ENCODE measurements around the gene LHX5.

The LHX5 gene

DNA sequence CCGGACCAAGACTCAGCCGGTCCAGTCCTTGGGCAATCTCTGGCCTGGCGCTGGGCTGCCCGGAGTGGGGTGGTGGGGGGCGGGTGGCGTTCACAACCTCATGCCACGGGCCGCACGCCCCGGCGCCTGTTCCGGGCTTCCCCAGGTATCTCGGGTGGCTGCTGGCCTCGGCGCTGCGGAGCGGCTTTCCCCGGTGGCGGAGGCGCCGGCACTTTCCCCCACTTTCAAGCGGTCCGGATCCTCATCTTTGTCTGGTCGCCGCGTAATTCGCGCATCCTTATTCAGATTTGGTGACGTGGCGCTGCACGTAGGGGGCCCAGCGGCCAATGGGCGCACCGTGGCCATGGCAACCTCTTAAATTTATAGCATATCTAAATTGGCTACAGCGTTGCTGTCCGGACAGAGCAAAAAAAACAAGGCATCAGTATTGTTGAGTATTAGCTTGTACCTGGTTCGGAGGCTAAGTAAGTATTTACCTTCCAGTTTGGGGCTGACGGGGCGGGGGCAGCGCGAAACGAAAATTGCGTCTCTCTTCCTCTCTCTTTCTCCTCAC is at the start of gene LHX5:
Gene LHX5 (minus strand): TSS at position 253 of the 553 bp plus-strand sequence. CDS start 373 bp downstream, outside the sequence.
- H3K27ac ChIP-seq (ENCODE audit: low read depth in 2 of 2, low read length in 2 of 2): no peak within 1 kb of the TSS
- H3K9ac ChIP-seq (ENCODE audit: low read depth in 1 of 2, low read length in 2 of 2): no peak within 1 kb of the TSS
- no peak within 1 kb of the TSS for H3K4me3 ChIP-seq (ENCODE audit: low read length in 2 of 2)
- no peaks in the 10 kb centered on the region for H3K36me3 ChIP-seq (ENCODE audit: control insufficient read depth in 2 of 2, insufficient read depth in 2 of 2, low read length in 2 of 2)
- no peaks in the 10 kb centered on the region for H3K9me3 ChIP-seq (ENCODE audit: control insufficient read depth in 2 of 2, low read length in 2 of 2)
- H3K27me3 ChIP-seq (ENCODE audit: control insufficient read depth in 2 of 2, insufficient read depth in 2 of 2, low read length in 2 of 2): peaks cover 65 to 67% of the 10 kb centered on the region in 2 donors
- H3K4me1 ChIP-seq (ENCODE audit: control insufficient read depth in 2 of 2, insufficient read depth in 2 of 2, low read length in 2 of 2): peaks cover 2 to 6% of the 10 kb centered on the region in 2 donors

DNA sequence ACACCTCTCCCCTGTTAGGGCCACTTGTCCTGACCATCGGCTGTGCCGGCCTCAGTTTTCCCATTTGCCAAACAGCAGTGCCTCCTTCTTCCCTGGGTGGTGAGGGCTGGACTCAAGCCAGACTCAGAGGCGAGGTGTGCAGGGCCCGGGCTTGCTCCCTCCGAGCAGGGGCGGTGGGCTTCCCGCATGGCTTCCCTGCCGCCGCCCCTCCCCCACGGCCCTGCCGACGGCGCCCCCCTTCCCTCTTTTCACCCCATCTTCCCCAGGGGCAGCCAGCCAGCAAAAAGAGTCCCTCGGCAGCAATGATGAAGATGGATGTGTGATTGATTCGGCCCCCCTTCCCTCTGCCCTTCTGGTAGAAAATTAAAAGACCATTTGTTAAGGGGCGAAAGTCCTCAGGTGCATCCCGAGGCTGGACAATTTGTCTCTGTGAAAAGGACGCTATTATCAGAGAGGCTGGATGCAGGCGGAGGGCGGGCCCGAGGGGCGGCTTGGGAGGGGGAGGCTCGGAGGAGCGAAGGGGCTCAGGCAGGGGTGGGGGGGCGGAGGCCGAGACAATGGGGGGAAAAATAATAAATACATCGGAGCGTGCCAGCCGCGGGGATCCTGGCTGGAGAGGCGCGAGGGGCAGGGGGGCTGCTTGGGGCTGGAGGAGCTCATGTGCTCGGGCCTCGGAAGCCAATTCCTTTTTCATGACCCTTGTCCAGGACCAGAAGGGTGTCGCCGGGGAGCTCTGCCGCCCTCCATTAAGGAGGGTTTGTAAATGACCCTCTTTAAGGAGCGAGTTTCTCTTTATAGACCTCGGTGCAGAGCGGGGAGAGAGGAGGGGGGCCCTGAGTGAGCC is 48.0 kb upstream of the LHX5 start:
- H3K27ac ChIP-seq (ENCODE audit: low read depth in 2 of 2, low read length in 2 of 2): no peak overlapping the region
- H3K36me3 ChIP-seq (ENCODE audit: control insufficient read depth in 2 of 2, insufficient read depth in 2 of 2, low read length in 2 of 2): no peaks in the 10 kb centered on the region
- H3K4me3 ChIP-seq (ENCODE audit: low read length in 2 of 2): no peak overlapping the region
- no peaks in the 10 kb centered on the region for H3K4me1 ChIP-seq (ENCODE audit: control insufficient read depth in 2 of 2, insufficient read depth in 2 of 2, low read length in 2 of 2)
- no peak overlapping the region for H3K9ac ChIP-seq (ENCODE audit: low read depth in 1 of 2, low read length in 2 of 2)
- H3K27me3 ChIP-seq (ENCODE audit: control insufficient read depth in 2 of 2, insufficient read depth in 2 of 2, low read length in 2 of 2): peaks cover 12 to 20% of the 10 kb centered on the region in 2 donors
- no peaks in the 10 kb centered on the region for H3K9me3 ChIP-seq (ENCODE audit: control insufficient read depth in 2 of 2, low read length in 2 of 2)

DNA sequence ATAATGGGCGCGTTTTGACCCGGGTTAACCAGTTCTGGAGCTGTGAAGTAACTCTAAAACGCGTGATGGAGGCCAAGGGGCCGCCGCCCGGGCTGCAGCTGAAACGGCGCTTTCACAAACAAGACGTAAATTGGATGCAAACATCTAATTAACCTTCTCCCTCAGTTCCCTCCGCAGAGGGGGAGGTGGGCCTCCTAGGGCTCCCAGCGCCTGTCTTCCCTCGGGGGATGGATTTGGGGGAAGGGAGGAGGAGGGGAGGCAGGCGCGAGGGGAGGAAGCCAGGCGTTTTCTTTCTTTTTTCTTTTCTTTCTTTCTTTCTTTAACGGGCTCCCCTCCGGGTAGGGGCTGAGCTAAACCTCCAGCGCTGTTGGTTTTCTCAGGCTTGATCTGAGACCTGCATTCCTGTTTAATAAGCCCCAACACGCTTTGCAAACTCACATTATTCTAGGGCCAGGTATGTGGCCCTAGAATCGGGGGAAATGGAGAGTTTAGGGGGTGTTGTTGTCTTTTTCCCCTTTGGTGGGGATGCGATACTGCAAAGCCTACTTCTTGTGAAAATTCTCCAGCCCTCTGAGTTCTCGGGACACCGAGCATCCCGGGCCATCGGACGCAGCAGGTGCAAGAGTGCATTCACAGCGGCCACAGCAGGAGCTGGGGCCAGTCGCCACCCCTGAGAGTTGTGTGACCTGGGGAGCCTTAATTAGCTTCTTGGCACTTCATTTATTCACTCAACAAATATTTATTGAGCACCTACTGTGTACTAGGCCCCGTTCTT is 43.6 kb upstream of the LHX5 start:
- H3K27me3 ChIP-seq (ENCODE audit: control insufficient read depth in 2 of 2, insufficient read depth in 2 of 2, low read length in 2 of 2): peaks cover 15 to 16% of the 10 kb centered on the region in 2 donors
- H3K36me3 ChIP-seq (ENCODE audit: control insufficient read depth in 2 of 2, insufficient read depth in 2 of 2, low read length in 2 of 2): no peaks in the 10 kb centered on the region
- no peak overlapping the region for H3K27ac ChIP-seq (ENCODE audit: low read depth in 2 of 2, low read length in 2 of 2)
- H3K4me1 ChIP-seq (ENCODE audit: control insufficient read depth in 2 of 2, insufficient read depth in 2 of 2, low read length in 2 of 2): no peaks in the 10 kb centered on the region
- H3K9ac ChIP-seq (ENCODE audit: low read depth in 1 of 2, low read length in 2 of 2): no peak overlapping the region
- H3K9me3 ChIP-seq (ENCODE audit: control insufficient read depth in 2 of 2, low read length in 2 of 2): no peaks in the 10 kb centered on the region
- H3K4me3 ChIP-seq (ENCODE audit: low read length in 2 of 2): no peak overlapping the region

DNA sequence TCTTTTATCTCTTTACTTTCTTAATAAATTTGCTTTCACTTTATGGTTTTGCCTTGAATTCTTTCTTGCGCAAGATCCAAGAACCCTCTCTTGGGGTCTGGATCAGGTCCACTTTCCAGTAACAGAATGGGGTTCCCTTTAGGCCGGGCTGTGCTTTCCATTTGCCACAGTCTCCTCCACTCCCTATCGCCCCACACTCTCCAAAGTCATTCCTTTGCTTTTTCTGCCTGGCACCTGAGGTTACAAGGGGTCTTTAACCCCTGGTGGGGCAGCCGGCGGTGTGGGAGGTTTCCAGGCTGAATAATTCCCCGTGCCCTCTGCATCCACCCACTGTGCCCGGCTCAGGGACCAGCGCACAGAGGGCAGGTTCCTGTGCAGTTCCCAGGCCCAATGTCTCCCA is 42.9 kb upstream of the LHX5 start:
- no peaks in the 10 kb centered on the region for H3K9me3 ChIP-seq (ENCODE audit: control insufficient read depth in 2 of 2, low read length in 2 of 2)
- H3K4me1 ChIP-seq (ENCODE audit: control insufficient read depth in 2 of 2, insufficient read depth in 2 of 2, low read length in 2 of 2): no peaks in the 10 kb centered on the region
- H3K27ac ChIP-seq (ENCODE audit: low read depth in 2 of 2, low read length in 2 of 2): no peak overlapping the region
- H3K4me3 ChIP-seq (ENCODE audit: low read length in 2 of 2): no peak overlapping the region
- peaks cover 16 to 18% of the 10 kb centered on the region in 2 donors for H3K27me3 ChIP-seq (ENCODE audit: control insufficient read depth in 2 of 2, insufficient read depth in 2 of 2, low read length in 2 of 2)
- H3K9ac ChIP-seq (ENCODE audit: low read depth in 1 of 2, low read length in 2 of 2): no peak overlapping the region
- H3K36me3 ChIP-seq (ENCODE audit: control insufficient read depth in 2 of 2, insufficient read depth in 2 of 2, low read length in 2 of 2): no peaks in the 10 kb centered on the region

DNA sequence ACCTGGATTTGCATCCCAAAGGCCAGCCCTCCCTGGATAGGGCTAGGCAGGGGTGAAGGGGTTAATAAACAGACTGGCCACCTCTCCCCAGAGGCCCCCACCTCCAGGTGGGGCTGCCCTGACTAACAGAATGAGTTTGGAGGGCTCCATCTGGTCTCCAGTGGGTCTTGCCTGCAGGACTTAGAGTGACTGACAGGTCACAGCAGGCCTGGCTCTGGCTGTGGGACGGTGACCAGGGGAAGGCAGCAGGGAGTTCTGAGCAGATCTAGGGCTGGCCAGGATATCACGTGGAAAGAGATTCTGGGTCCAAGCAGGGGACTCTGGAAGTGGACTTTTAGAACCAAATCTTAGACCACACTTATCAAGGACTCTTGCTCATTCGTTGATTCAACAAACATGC is 40.9 kb upstream of the LHX5 start:
- Histone ChIP-seq H3K36me3 (ENCODE audit: control insufficient read depth in 2 of 2, insufficient read depth in 2 of 2, low read length in 2 of 2) (no peaks in the 10 kb centered on the region), H3K9ac (ENCODE audit: low read depth in 1 of 2, low read length in 2 of 2) (no peak overlapping the region), H3K4me3 (ENCODE audit: low read length in 2 of 2) (no peak overlapping the region), H3K9me3 (ENCODE audit: control insufficient read depth in 2 of 2, low read length in 2 of 2) (no peaks in the 10 kb centered on the region), H3K27ac (ENCODE audit: low read depth in 2 of 2, low read length in 2 of 2) (no peak overlapping the region), H3K4me1 (ENCODE audit: control insufficient read depth in 2 of 2, insufficient read depth in 2 of 2, low read length in 2 of 2) (no peaks in the 10 kb centered on the region), H3K27me3 (ENCODE audit: control insufficient read depth in 2 of 2, insufficient read depth in 2 of 2, low read length in 2 of 2) (peaks cover 10 to 14% of the 10 kb centered on the region in 2 donors)

DNA sequence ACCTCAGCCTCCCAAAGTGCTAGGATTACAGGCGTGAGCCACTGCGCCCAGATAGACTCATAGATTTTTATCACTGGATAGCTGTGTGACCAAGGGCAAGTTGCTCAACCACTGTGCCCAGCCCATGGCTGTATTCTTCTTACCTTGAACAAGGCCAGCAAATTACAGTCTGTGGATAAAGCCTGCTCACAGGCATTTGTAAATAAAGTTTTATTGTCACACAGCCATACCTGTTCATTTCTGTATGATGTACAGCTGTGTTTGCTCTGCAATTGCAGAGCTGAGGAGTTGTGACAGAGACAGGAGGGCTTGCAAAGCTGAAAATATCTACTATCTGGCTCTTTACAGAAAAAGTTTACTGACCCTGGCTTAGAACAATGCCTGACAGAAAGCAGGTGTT is 35.2 kb upstream of the LHX5 start:
- H3K9me3 ChIP-seq (ENCODE audit: control insufficient read depth in 2 of 2, low read length in 2 of 2): no peaks in the 10 kb centered on the region
- H3K4me1 ChIP-seq (ENCODE audit: control insufficient read depth in 2 of 2, insufficient read depth in 2 of 2, low read length in 2 of 2): no peaks in the 10 kb centered on the region
- H3K36me3 ChIP-seq (ENCODE audit: control insufficient read depth in 2 of 2, insufficient read depth in 2 of 2, low read length in 2 of 2): no peaks in the 10 kb centered on the region
- no peak overlapping the region for H3K9ac ChIP-seq (ENCODE audit: low read depth in 1 of 2, low read length in 2 of 2)
- peaks cover 4 to 13% of the 10 kb centered on the region in 2 donors for H3K27me3 ChIP-seq (ENCODE audit: control insufficient read depth in 2 of 2, insufficient read depth in 2 of 2, low read length in 2 of 2)
- no peak overlapping the region for H3K27ac ChIP-seq (ENCODE audit: low read depth in 2 of 2, low read length in 2 of 2)
- no peak overlapping the region for H3K4me3 ChIP-seq (ENCODE audit: low read length in 2 of 2)

DNA sequence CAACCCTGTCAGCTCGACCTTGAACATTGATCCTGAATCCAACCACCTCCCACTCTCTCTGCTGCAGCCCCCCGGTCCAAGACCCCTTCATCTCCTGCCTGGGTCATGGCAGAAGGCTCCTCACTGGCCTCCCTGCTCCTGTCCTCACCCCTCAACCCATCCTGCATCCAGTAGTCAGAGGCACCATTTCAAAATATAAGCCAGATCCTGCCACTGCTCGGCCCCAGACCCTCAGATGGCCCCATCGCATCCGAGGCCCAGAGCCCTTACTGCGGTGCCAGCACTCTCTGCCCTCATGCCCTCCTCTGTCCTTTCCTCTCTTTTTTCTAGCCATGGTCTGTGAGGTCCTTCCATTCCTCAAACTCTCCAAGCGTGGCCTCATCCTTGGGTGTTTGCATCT is 34.3 kb upstream of the LHX5 start:
- H3K4me1 ChIP-seq (ENCODE audit: control insufficient read depth in 2 of 2, insufficient read depth in 2 of 2, low read length in 2 of 2): no peaks in the 10 kb centered on the region
- peaks cover 10 to 15% of the 10 kb centered on the region in 2 donors for H3K27me3 ChIP-seq (ENCODE audit: control insufficient read depth in 2 of 2, insufficient read depth in 2 of 2, low read length in 2 of 2)

DNA sequence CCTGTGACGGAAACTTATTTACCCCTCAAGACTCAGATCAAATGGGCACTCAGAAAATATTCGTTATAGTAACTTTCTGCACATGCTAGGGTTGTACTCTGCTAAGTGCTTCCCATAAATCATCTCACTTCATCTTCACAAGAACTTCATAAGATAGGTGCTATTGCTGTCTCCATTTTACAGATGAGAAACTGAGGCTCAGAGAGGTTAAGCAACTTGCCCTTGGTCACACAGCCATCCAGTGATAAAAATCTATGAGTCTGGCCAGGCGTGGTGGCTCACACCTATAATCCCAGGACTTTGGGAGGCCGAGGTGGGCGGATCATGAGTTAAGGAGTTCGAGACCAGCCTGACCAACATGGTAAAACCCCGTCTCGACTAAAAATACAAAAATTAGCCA is 33.2 kb upstream of the LHX5 start:
- Histone ChIP-seq H3K4me3 (ENCODE audit: low read length in 2 of 2) (no peak overlapping the region), H3K9me3 (ENCODE audit: control insufficient read depth in 2 of 2, low read length in 2 of 2) (no peaks in the 10 kb centered on the region), H3K27me3 (ENCODE audit: control insufficient read depth in 2 of 2, insufficient read depth in 2 of 2, low read length in 2 of 2) (peaks cover 13 to 14% of the 10 kb centered on the region in 2 donors), H3K9ac (ENCODE audit: low read depth in 1 of 2, low read length in 2 of 2) (no peak overlapping the region), H3K4me1 (ENCODE audit: control insufficient read depth in 2 of 2, insufficient read depth in 2 of 2, low read length in 2 of 2) (no peaks in the 10 kb centered on the region), H3K36me3 (ENCODE audit: control insufficient read depth in 2 of 2, insufficient read depth in 2 of 2, low read length in 2 of 2) (no peaks in the 10 kb centered on the region), H3K27ac (ENCODE audit: low read depth in 2 of 2, low read length in 2 of 2) (no peak overlapping the region)

More for the DNA sequence above, 34.3 kb upstream of the LHX5 start:
- no peak overlapping the region for H3K27ac ChIP-seq (ENCODE audit: low read depth in 2 of 2, low read length in 2 of 2)
- H3K4me3 ChIP-seq (ENCODE audit: low read length in 2 of 2): no peak overlapping the region
- no peak overlapping the region for H3K9ac ChIP-seq (ENCODE audit: low read depth in 1 of 2, low read length in 2 of 2)
- no peaks in the 10 kb centered on the region for H3K9me3 ChIP-seq (ENCODE audit: control insufficient read depth in 2 of 2, low read length in 2 of 2)
- no peaks in the 10 kb centered on the region for H3K36me3 ChIP-seq (ENCODE audit: control insufficient read depth in 2 of 2, insufficient read depth in 2 of 2, low read length in 2 of 2)

DNA sequence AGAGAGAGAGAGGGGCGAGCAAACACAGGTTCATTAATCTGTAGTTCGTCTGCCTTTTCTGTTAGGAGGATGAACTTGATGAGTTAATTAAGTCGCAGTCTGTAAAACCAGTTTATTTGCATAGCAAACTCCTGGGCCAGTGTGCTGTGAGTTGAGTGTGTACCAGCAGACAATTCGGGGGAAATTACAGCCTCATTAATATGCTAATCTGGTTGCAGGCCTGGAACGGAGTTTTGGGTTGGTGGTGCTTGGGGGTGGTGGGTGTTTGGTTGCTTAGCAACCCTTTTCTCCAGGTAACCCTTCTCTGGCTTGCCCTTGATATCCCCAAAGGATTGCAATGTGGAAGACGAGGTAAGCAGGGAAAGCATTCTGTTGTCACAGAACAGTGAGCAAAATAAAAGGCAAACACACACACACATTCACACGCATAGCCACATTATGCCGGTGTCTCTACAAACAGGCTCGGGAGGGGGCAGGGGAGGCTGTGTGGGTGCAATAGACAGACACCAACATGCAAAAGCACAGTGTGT is 29.2 kb upstream of the LHX5 start:
- Histone ChIP-seq H3K27me3 (ENCODE audit: control insufficient read depth in 2 of 2, insufficient read depth in 2 of 2, low read length in 2 of 2) (peaks cover 6 to 14% of the 10 kb centered on the region in 2 donors), H3K4me3 (ENCODE audit: low read length in 2 of 2) (no peak overlapping the region), H3K4me1 (ENCODE audit: control insufficient read depth in 2 of 2, insufficient read depth in 2 of 2, low read length in 2 of 2) (no peaks in the 10 kb centered on the region), H3K9me3 (ENCODE audit: control insufficient read depth in 2 of 2, low read length in 2 of 2) (no peaks in the 10 kb centered on the region), H3K36me3 (ENCODE audit: control insufficient read depth in 2 of 2, insufficient read depth in 2 of 2, low read length in 2 of 2) (no peaks in the 10 kb centered on the region), H3K9ac (ENCODE audit: low read depth in 1 of 2, low read length in 2 of 2) (no peak overlapping the region), H3K27ac (ENCODE audit: low read depth in 2 of 2, low read length in 2 of 2) (no peak overlapping the region)

DNA sequence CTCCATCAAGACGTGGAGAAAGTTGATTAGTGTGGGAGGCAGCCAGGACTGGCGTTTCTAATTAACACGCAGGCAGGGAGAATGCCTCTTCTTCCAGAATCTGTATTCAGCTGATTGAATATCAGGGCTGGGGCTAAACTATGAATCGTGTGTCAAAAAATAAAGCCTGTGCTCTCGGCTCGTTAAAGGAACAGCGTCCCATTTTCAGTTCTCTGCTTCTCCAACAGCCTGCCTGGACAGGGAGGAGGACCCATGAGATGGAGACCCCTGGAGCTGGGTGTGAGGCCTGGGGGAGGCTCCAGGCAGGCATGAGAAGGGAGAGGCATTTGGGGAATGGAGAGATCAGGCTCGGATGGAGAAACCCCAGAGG is 28.6 kb upstream of the LHX5 start:
- Histone ChIP-seq H3K27me3 (ENCODE audit: control insufficient read depth in 2 of 2, insufficient read depth in 2 of 2, low read length in 2 of 2) (peaks cover 6 to 14% of the 10 kb centered on the region in 2 donors), H3K36me3 (ENCODE audit: control insufficient read depth in 2 of 2, insufficient read depth in 2 of 2, low read length in 2 of 2) (no peaks in the 10 kb centered on the region), H3K4me1 (ENCODE audit: control insufficient read depth in 2 of 2, insufficient read depth in 2 of 2, low read length in 2 of 2) (no peaks in the 10 kb centered on the region), H3K27ac (ENCODE audit: low read depth in 2 of 2, low read length in 2 of 2) (no peak overlapping the region), H3K9me3 (ENCODE audit: control insufficient read depth in 2 of 2, low read length in 2 of 2) (no peaks in the 10 kb centered on the region), H3K4me3 (ENCODE audit: low read length in 2 of 2) (no peak overlapping the region), H3K9ac (ENCODE audit: low read depth in 1 of 2, low read length in 2 of 2) (no peak overlapping the region)
